Stimulated activated memory B cell treated with anti-CD40 and anti-IgM and Interleukin-4, amounts not matched to agents 10 μg/mL and 1 μg/mL and 100 μg/mL, for 72 hours (primary cell): ENCODE measurements around the gene FKBP4.

Experiments used
- ATAC-seq: fragments of 150-1000 bp; cut with Tn5 transposase; 2 replicates; pipeline ENCODE4 v1.10.0; 2021
- H3K27ac Mint-ChIP-seq: one replicate; pipeline ENCODE4 v1.8.0; 2022; ENCODE audit warnings: mild to moderate bottlenecking, mixed read lengths
- H3K27me3 Mint-ChIP-seq: one replicate; pipeline ENCODE4 v1.8.0; 2022; ENCODE audit warnings: mixed read lengths
- H3K36me3 Mint-ChIP-seq: one replicate; pipeline ENCODE4 v1.8.0; 2022; ENCODE audit warnings: mixed read lengths
- H3K4me1 Mint-ChIP-seq: one replicate; pipeline ENCODE4 v1.8.0; 2022; ENCODE audit warnings: mixed read lengths
- H3K4me3 Mint-ChIP-seq: one replicate; pipeline ENCODE4 v1.8.0; 2022; ENCODE audit warnings: mild to moderate bottlenecking, moderate library complexity, mixed read lengths
- H3K9me3 Mint-ChIP-seq: one replicate; pipeline ENCODE4 v1.8.0; 2022; ENCODE audit warnings: mixed read lengths

FKBP4 gene

GRCh38 chr12:2794736-2795289 lies at the start of gene FKBP4:
TSS of gene FKBP4 (plus strand) at chr12:2794970. CDS start at chr12:2795140, 170 bp downstream.
- H3K4me1 Mint-ChIP-seq = peaks cover 22% of the 10 kb centered on the region
- no peaks in the 10 kb centered on the region for H3K27me3 Mint-ChIP-seq
- no peaks in the 10 kb centered on the region for H3K9me3 Mint-ChIP-seq
- ATAC-seq = peak; percentile 94
- H3K36me3 Mint-ChIP-seq = peaks cover 27% of the 10 kb centered on the region
- peak within 1 kb of the TSS; percentile 89 for H3K4me3 Mint-ChIP-seq
- H3K27ac Mint-ChIP-seq = peak within 1 kb of the TSS; percentile 74

- Mint-ChIP-seq H3K4me3 (no peak overlapping the region), H3K27me3 (peaks cover 2% of the 10 kb centered on the region), H3K4me1 (no peaks in the 10 kb centered on the region), H3K9me3 (peaks cover 7% of the 10 kb centered on the region), H3K27ac (no peak overlapping the region), H3K36me3 (no peaks in the 10 kb centered on the region)
- ATAC-seq = no peak
Measured at GRCh38 chr12:2745655-2746054, 49.1 kb upstream of the FKBP4 start.

GRCh38 chr12:2749580-2749979 lies 45.2 kb upstream of the FKBP4 start:
- Mint-ChIP-seq H3K4me1 (no peaks in the 10 kb centered on the region), H3K4me3 (no peak overlapping the region), H3K9me3 (peaks cover 13% of the 10 kb centered on the region), H3K27me3 (peaks cover 39% of the 10 kb centered on the region), H3K27ac (no peak overlapping the region), H3K36me3 (peaks cover 16% of the 10 kb centered on the region)
- ATAC-seq = no peak

GRCh38 chr12:2750185-2750584 lies 44.6 kb upstream of the FKBP4 start:
- Mint-ChIP-seq H3K27ac (no peak overlapping the region), H3K36me3 (peaks cover 16% of the 10 kb centered on the region), H3K9me3 (peaks cover 13% of the 10 kb centered on the region), H3K4me3 (no peak overlapping the region), H3K27me3 (peaks cover 43% of the 10 kb centered on the region), H3K4me1 (no peaks in the 10 kb centered on the region)
- no peak for ATAC-seq

DNA sequence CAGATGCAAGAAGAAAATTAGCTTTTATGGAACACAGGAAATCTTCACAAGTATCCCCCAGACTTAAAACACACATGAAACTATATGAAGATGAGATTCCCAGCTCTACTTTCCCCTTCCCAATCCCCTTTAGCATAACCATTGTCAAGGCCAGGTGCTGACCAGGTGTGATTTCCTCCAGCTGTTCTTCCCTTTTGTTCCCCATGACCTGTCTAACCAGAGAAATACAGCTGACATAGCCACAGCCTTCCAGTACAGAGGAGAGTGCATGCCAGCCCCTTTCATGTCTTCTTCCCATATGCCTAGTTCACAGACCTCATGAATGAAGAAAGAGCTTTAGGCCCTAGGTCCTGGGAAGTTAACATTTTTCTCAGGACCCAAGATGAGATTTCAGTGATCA lies 43.5 kb upstream of the FKBP4 start:
- Mint-ChIP-seq H3K36me3 (peaks cover 16% of the 10 kb centered on the region), H3K4me3 (no peak overlapping the region), H3K9me3 (peaks cover 12% of the 10 kb centered on the region), H3K27me3 (peaks cover 48% of the 10 kb centered on the region), H3K4me1 (no peaks in the 10 kb centered on the region), H3K27ac (no peak overlapping the region)
- ATAC-seq = no peak

DNA sequence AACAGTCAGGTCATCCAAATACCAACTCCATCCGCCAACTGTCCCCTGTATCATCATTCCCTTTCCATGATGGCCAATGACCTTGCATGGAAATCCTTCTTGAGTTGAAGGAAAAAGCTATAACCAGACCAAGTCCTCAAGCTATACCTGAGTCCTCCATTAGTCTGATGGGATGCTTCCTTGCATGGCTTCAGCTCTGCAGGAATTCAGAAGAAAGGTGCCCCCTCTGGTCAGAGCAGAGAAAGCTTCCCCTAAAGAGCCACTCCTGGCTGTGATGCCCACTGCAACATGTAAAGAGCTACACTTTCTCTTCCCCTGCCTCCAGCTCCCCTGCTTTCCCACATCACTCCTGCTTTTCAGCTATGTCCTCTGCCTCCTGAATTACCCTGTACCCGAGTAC lies 43.1 kb upstream of the FKBP4 start:
- Mint-ChIP-seq H3K27me3 (peaks cover 52% of the 10 kb centered on the region), H3K4me3 (no peak overlapping the region), H3K27ac (no peak overlapping the region)

DNA sequence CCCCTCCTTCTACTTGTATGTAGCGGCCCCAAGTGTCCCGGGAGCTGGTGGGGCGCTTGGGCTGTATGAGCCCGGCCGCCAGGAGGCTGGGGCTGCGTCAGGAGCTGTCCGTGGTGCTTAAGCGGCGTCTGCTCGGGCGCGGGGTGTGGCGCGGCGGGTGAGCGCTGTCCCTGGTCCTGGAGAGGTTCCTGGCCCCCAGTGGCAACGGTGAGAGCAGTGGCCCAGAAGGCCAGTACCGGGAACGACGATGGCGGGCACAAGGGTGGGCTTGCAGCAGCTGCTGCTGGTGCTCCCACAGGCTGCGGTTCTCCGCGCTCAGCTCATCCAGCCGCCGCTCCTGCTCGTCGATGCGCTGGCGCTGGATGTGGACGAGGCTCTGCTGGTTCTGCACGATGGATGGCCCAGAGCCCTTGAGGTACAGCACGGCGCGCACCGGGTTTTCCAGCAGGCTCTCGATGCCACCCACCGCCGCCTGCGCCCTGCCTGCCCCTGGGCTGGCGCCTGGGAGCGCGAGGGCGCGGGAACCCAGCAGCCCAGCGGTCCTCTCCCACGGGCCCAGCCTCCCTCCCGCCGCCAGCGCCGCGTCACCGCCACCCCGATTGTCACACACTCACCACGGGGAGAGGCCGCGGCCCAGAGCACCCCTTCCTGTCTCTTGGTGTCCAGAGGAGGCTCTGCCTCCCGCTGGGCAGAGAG lies 41.9 kb upstream of the FKBP4 start:
- H3K36me3 Mint-ChIP-seq = peaks cover 22% of the 10 kb centered on the region
- H3K4me3 Mint-ChIP-seq = no peak overlapping the region
- ATAC-seq = peak; percentile 56
- H3K4me1 Mint-ChIP-seq = no peaks in the 10 kb centered on the region
- H3K27ac Mint-ChIP-seq = no peak overlapping the region
- peaks cover 9% of the 10 kb centered on the region for H3K9me3 Mint-ChIP-seq
- H3K27me3 Mint-ChIP-seq = peaks cover 64% of the 10 kb centered on the region

More for the DNA sequence above, 43.1 kb upstream of the FKBP4 start:
- peaks cover 11% of the 10 kb centered on the region for H3K9me3 Mint-ChIP-seq
- no peak for ATAC-seq
- no peaks in the 10 kb centered on the region for H3K4me1 Mint-ChIP-seq
- H3K36me3 Mint-ChIP-seq = peaks cover 16% of the 10 kb centered on the region

DNA sequence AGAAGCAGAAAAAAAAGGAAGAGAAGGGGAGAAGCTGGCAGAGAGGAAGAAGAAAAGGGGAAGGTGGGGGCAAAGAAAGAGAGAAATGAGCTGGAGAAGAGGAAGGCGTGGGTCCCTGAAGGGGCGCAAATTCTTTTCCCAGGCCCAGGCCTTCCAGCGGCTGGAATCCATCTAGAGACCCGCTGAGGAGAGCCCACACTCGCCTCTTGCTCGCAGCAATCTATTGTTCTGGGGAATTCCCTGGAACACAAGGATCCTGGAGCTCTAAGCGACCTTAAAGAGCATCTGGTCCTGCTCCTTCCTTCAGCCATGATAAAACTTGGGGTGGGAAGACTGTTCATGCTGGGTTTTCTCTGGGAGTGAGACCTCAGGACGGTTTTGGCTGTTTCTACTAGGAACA lies 41.2 kb upstream of the FKBP4 start:
- Mint-ChIP-seq H3K27ac (no peak overlapping the region), H3K4me3 (no peak overlapping the region), H3K27me3 (peaks cover 71% of the 10 kb centered on the region), H3K36me3 (peaks cover 29% of the 10 kb centered on the region), H3K4me1 (no peaks in the 10 kb centered on the region), H3K9me3 (peaks cover 6% of the 10 kb centered on the region)
- ATAC-seq = no peak

DNA sequence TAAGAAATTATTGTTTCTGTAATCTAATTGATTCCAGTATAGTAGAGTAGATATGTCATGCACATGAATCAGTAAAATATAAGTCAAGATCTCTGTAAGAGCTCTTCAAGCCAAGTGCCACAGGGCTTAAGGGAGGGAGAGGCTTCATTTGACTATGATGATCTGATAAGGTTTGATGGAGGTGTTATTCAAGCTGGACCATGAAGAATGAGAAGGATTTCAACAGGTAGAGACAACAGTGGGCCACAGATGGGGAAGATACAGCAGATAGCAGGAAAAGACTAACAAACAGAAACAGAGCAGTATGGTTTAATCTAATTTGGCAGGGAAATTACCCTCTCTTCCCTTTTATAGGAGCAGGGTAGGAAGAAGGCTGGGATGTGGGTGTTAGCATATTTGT lies 40.6 kb upstream of the FKBP4 start:
- no peak for ATAC-seq
- peaks cover 30% of the 10 kb centered on the region for H3K36me3 Mint-ChIP-seq
- no peak overlapping the region for H3K27ac Mint-ChIP-seq

DNA sequence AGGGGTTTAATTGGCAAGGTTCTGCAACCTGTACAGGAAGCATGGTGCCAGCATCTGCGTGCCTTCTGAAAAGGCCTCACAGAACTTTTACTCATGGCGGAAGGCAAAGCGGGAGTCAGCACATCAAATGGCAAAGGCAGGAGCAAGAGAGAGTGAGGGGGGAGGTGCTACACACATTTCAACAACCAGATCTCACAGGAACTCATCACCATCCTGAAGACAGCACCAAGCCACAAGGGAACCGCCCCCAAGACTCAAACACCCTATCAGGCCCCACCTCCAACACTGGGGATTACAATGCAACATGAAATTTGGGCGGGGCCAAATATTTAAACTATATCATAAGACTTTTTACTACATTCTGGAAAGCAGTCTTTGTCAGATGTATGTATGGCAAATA lies 38.0 kb upstream of the FKBP4 start:
- Mint-ChIP-seq H3K4me3 (no peak overlapping the region), H3K27me3 (peaks cover 64% of the 10 kb centered on the region), H3K4me1 (no peaks in the 10 kb centered on the region), H3K36me3 (peaks cover 29% of the 10 kb centered on the region), H3K9me3 (peaks cover 6% of the 10 kb centered on the region), H3K27ac (no peak overlapping the region)
- no peak for ATAC-seq

More for the DNA sequence above, 40.6 kb upstream of the FKBP4 start:
- Mint-ChIP-seq H3K27me3 (peaks cover 75% of the 10 kb centered on the region), H3K4me1 (no peaks in the 10 kb centered on the region), H3K9me3 (peaks cover 6% of the 10 kb centered on the region), H3K4me3 (no peak overlapping the region)

DNA sequence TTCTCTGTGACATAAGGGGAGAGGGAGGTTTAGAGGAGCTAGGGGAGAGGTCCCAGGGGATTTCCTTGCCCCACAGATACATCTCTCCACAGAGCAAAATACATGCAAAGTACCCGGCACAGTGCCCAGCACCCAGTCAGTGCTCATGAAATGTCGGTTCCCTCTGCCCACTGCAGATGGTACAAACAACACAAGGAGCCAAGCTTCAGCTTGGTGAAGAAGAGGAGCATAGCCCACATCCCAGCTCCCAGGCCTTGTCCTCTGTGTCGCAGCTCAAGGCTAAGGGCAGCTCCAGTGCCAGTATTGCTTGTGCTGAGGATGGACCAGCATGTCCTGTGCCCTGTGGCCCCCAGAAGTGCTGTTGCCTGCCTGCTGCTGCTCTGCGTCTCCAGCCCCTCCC lies 35.0 kb upstream of the FKBP4 start:
- Mint-ChIP-seq H3K36me3 (peaks cover 25% of the 10 kb centered on the region), H3K4me3 (no peak overlapping the region), H3K4me1 (no peaks in the 10 kb centered on the region), H3K27ac (no peak overlapping the region), H3K9me3 (no peaks in the 10 kb centered on the region), H3K27me3 (peaks cover 36% of the 10 kb centered on the region)
- ATAC-seq = no peak

DNA sequence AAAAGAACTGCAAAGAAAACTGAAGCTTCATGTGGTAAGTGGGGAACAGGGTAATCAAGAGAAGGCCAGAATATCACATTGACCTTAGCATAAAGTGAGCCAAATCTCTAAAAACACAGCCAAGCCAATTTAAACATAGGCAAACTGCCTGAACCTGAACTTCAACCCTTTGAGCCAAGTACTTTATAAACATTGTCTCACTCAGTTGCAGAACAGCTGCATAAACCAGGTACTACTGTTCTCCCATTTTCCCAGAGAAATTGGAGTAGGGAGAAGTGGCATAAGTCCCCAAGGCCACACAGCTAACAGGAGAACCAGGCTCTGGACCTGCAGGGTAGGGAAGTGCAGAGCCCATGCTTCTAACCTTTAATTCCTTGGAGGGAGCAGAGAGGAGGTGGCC lies 30.4 kb upstream of the FKBP4 start:
- Mint-ChIP-seq H3K9me3 (no peaks in the 10 kb centered on the region), H3K27me3 (no peaks in the 10 kb centered on the region), H3K4me1 (no peaks in the 10 kb centered on the region), H3K27ac (no peak overlapping the region), H3K4me3 (no peak overlapping the region), H3K36me3 (peaks cover 11% of the 10 kb centered on the region)
- no peak for ATAC-seq

GRCh38 chr12:2765052-2765451 lies 29.7 kb upstream of the FKBP4 start:
- Mint-ChIP-seq H3K9me3 (no peaks in the 10 kb centered on the region), H3K27ac (no peak overlapping the region), H3K4me3 (no peak overlapping the region), H3K36me3 (peaks cover 11% of the 10 kb centered on the region), H3K27me3 (no peaks in the 10 kb centered on the region), H3K4me1 (no peaks in the 10 kb centered on the region)
- no peak for ATAC-seq

DNA sequence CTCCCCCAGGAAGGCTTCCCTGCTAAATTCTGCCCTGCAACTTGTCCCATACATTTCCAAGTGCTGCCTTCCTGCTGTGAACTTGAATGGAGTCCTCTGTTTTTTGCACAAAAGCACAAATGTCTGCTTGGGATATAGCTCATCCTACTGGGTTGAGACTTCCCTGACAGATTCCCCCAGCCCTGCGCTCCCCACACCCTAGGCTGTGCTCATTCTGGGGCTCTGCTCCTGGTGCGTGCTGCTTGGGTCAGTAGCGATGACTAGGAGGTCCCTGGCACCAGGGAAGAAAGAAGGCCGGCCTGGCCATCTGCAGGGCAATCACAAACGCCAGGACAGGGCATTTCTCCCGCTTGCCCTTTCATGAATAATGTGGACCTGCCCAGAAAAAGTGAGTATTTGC lies 29.2 kb upstream of the FKBP4 start:
- no peaks in the 10 kb centered on the region for H3K9me3 Mint-ChIP-seq
- H3K4me3 Mint-ChIP-seq = no peak overlapping the region
- H3K4me1 Mint-ChIP-seq = no peaks in the 10 kb centered on the region
- H3K27me3 Mint-ChIP-seq = no peaks in the 10 kb centered on the region
- no peak overlapping the region for H3K27ac Mint-ChIP-seq
- ATAC-seq = no peak
- peaks cover 11% of the 10 kb centered on the region for H3K36me3 Mint-ChIP-seq

- Mint-ChIP-seq H3K4me3 (no peak overlapping the region), H3K9me3 (no peaks in the 10 kb centered on the region), H3K36me3 (no peaks in the 10 kb centered on the region), H3K27ac (no peak overlapping the region), H3K4me1 (no peaks in the 10 kb centered on the region), H3K27me3 (no peaks in the 10 kb centered on the region)
- ATAC-seq = no peak
Measured at GRCh38 chr12:2768224-2768961, 26.4 kb upstream of the FKBP4 start.
